ENCODE measurements around the gene STPG4. TPM values are rescaled to one million over a fixed set of nuclear protein-coding genes. Genes with fewer than 3 reads are reported as not detected.
"Not testable (repeated sequence)": the region's sequence is repeated elsewhere in the genome, so short reads cannot be mapped to it uniquely, and the experiment has no call there.

Gene STPG4
- total RNA-seq, 4 donors from 2014 or later, result 1.7 to 5.8 TPM; not detected in 2

GRCh38 chr2:47126783-47127182 lies 28.3 kb downstream of the STPG4 start:
- TF ChIP-seq POLR2A (IDR thresholded peaks at IDR 0.05) (no peak), CTCF (IDR thresholded peaks at IDR 0.05) (no peak)

GRCh38 chr2:47124740-47125139 lies 30.4 kb downstream of the STPG4 start:
- H3K4me1 ChIP-seq, H3K27ac ChIP-seq, DNase-seq, H3K27me3 ChIP-seq, H3K9me3 ChIP-seq, H3K4me3 ChIP-seq, H3K36me3 ChIP-seq: not testable (repeated sequence)

More at GRCh38 chr2:47126783-47127182, 28.3 kb downstream of the STPG4 start:
- DNase-seq, result no peak
- H3K36me3 ChIP-seq, result no peaks in the 10 kb centered on the region
- H3K4me3 ChIP-seq, result no peak overlapping the region
- no peak overlapping the region for H3K27ac ChIP-seq
- H3K4me1 ChIP-seq, result no peaks in the 10 kb centered on the region
- H3K27me3 ChIP-seq, result no peaks in the 10 kb centered on the region
- H3K9me3 ChIP-seq, result no peaks in the 10 kb centered on the region

GRCh38 chr2:47120424-47120823 lies 34.7 kb downstream of the STPG4 start:
- H3K4me1 ChIP-seq, H3K36me3 ChIP-seq, DNase-seq, H3K27me3 ChIP-seq, H3K9me3 ChIP-seq, H3K4me3 ChIP-seq, H3K27ac ChIP-seq: not testable (repeated sequence)

- Histone ChIP-seq H3K9me3 (no peaks in the 10 kb centered on the region), H3K36me3 (no peaks in the 10 kb centered on the region), H3K4me3 (no peak overlapping the region), H3K4me1 (no peaks in the 10 kb centered on the region), H3K27ac (no peak overlapping the region), H3K27me3 (no peaks in the 10 kb centered on the region)
- DNase-seq, result no peak
- TF ChIP-seq POLR2A (IDR thresholded peaks at IDR 0.05), result no peak
- TF ChIP-seq CTCF (IDR thresholded peaks at IDR 0.05), result no peak
Measured at GRCh38 chr2:47119001-47119400, 36.1 kb downstream of the STPG4 start.

- Histone ChIP-seq H3K36me3 (no peaks in the 10 kb centered on the region), H3K4me3 (no peak overlapping the region), H3K4me1 (no peaks in the 10 kb centered on the region), H3K27me3 (no peaks in the 10 kb centered on the region), H3K27ac (no peak overlapping the region), H3K9me3 (no peaks in the 10 kb centered on the region)
- TF ChIP-seq CTCF (IDR thresholded peaks at IDR 0.05) (no peak), POLR2A (IDR thresholded peaks at IDR 0.05) (no peak)
- no peak for DNase-seq
Measured at GRCh38 chr2:47118581-47118980, 36.5 kb downstream of the STPG4 start.

- Histone ChIP-seq H3K4me3 (no peak overlapping the region), H3K9me3 (no peaks in the 10 kb centered on the region), H3K4me1 (no peaks in the 10 kb centered on the region), H3K27me3 (no peaks in the 10 kb centered on the region), H3K27ac (no peak overlapping the region), H3K36me3 (no peaks in the 10 kb centered on the region)
- DNase-seq, result no peak
- no peak for TF ChIP-seq CTCF (IDR thresholded peaks at IDR 0.05)
- no peak for TF ChIP-seq POLR2A (IDR thresholded peaks at IDR 0.05)
Measured at GRCh38 chr2:47112665-47113435, 42.3 kb downstream of the STPG4 start.

GRCh38 chr2:47109680-47110079 lies 45.4 kb downstream of the STPG4 start:
- Histone ChIP-seq H3K9me3 (no peaks in the 10 kb centered on the region), H3K27ac (no peak overlapping the region), H3K36me3 (no peaks in the 10 kb centered on the region), H3K27me3 (no peaks in the 10 kb centered on the region), H3K4me1 (no peaks in the 10 kb centered on the region), H3K4me3 (no peak overlapping the region)
- no peak for TF ChIP-seq POLR2A (IDR thresholded peaks at IDR 0.05)
- TF ChIP-seq CTCF (IDR thresholded peaks at IDR 0.05), result no peak
- DNase-seq, result no peak

Data from Peyer's patch (tissue), 4 donors.